ENCODE data around the gene NUDT3.

NUDT3 gene

GRCh38 chr6:34350137-34350933 is 42.1 kb downstream of the NUDT3 start:
- no peaks in the 10 kb centered on the region for H3K36me3 ChIP-seq (ENCODE audit: control insufficient read depth, insufficient read depth, low read length)
- no peak overlapping the region for H3K4me3 ChIP-seq (replicated peaks; ENCODE audit: low read depth, low read length)
- TF ChIP-seq CTCF (IDR thresholded peaks at IDR 0.05; ENCODE audit: insufficient read depth, low read length, poor library complexity, severe bottlenecking), result no peak
- no peak for DNase-seq (ENCODE audit: extremely low read depth, insufficient read length)
- no peaks in the 10 kb centered on the region for H3K27me3 ChIP-seq (replicated peaks; ENCODE audit: control insufficient read depth, insufficient read depth, low read length)

- no peak overlapping the region for H3K4me3 ChIP-seq (replicated peaks; ENCODE audit: low read depth, low read length)
- TF ChIP-seq CTCF (IDR thresholded peaks at IDR 0.05; ENCODE audit: insufficient read depth, low read length, poor library complexity, severe bottlenecking), result no peak
- H3K36me3 ChIP-seq (ENCODE audit: control insufficient read depth, insufficient read depth, low read length), result no peaks in the 10 kb centered on the region
- no peak for DNase-seq (ENCODE audit: extremely low read depth, insufficient read length)
- H3K27me3 ChIP-seq (replicated peaks; ENCODE audit: control insufficient read depth, insufficient read depth, low read length), result no peaks in the 10 kb centered on the region
Observed at GRCh38 chr6:34349211-34349610, 43.3 kb downstream of the NUDT3 start.

- no peak for DNase-seq (ENCODE audit: extremely low read depth, insufficient read length)
- TF ChIP-seq CTCF (IDR thresholded peaks at IDR 0.05; ENCODE audit: insufficient read depth, low read length, poor library complexity, severe bottlenecking), result no peak
Observed at GRCh38 chr6:34347303-34347702, 45.2 kb downstream of the NUDT3 start.

GRCh38 chr6:34346175-34347119 is 46.0 kb downstream of the NUDT3 start:
- no peak for TF ChIP-seq CTCF (IDR thresholded peaks at IDR 0.05; ENCODE audit: insufficient read depth, low read length, poor library complexity, severe bottlenecking)
- Histone ChIP-seq H3K36me3 (ENCODE audit: control insufficient read depth, insufficient read depth, low read length) (no peaks in the 10 kb centered on the region; the same call in 1 of the 2 replicates), H3K27me3 (replicated peaks; ENCODE audit: control insufficient read depth, insufficient read depth, low read length) (no peaks in the 10 kb centered on the region), H3K4me3 (replicated peaks; ENCODE audit: low read depth, low read length) (no peak overlapping the region)
- peak; percentile 26 for DNase-seq (ENCODE audit: extremely low read depth, insufficient read length)

More at GRCh38 chr6:34347303-34347702, 45.2 kb downstream of the NUDT3 start:
- H3K4me3 ChIP-seq (replicated peaks; ENCODE audit: low read depth, low read length), result no peak overlapping the region
- H3K36me3 ChIP-seq (ENCODE audit: control insufficient read depth, insufficient read depth, low read length), result no peaks in the 10 kb centered on the region
- no peaks in the 10 kb centered on the region for H3K27me3 ChIP-seq (replicated peaks; ENCODE audit: control insufficient read depth, insufficient read depth, low read length)

GRCh38 chr6:34343806-34344205 is 48.7 kb downstream of the NUDT3 start:
- no peak for TF ChIP-seq CTCF (IDR thresholded peaks at IDR 0.05; ENCODE audit: insufficient read depth, low read length, poor library complexity, severe bottlenecking)
- no peak for DNase-seq (ENCODE audit: extremely low read depth, insufficient read length)
- Histone ChIP-seq H3K36me3 (ENCODE audit: control insufficient read depth, insufficient read depth, low read length) (no peaks in the 10 kb centered on the region; the same call in 1 of the 2 replicates), H3K4me3 (replicated peaks; ENCODE audit: low read depth, low read length) (no peak overlapping the region), H3K27me3 (replicated peaks; ENCODE audit: control insufficient read depth, insufficient read depth, low read length) (no peaks in the 10 kb centered on the region)
